Left ventricle myocardium inferior (tissue), 1 donor: ENCODE data around the gene ANKFN1. TPM values are rescaled to one million over a fixed set of nuclear protein-coding genes. Genes with fewer than 3 reads are reported as not detected.
"Not testable (repeated sequence)": the region's sequence is repeated elsewhere in the genome, so short reads cannot be mapped to it uniquely, and the experiment has no call there.

ENCODE experiments used
- DNase-seq: peaks from one replicate; pipeline ENCODE4 v3.0.0-alpha.2; 2020
- H3K27ac ChIP-seq: fragments of 200-600 bp; replicated peaks from 2 replicates; pipeline ENCODE4 v1.8.0; 2021
- H3K27me3 ChIP-seq: fragments of 200-600 bp; 2 replicates; pipeline ENCODE4 v1.8.0; 2021; ENCODE audit warnings: low read depth
- H3K36me3 ChIP-seq: fragments of 200-600 bp; 2 replicates; pipeline ENCODE4 v1.8.0; 2021
- H3K4me1 ChIP-seq: fragments of 200-600 bp; 2 replicates; pipeline ENCODE4 v1.8.0; 2021
- H3K4me3 ChIP-seq: fragments of 200-600 bp; 2 replicates; pipeline ENCODE4 v1.8.0; 2021; ENCODE audit warnings: mild to moderate bottlenecking, moderate library complexity
- H3K9me3 ChIP-seq: fragments of 200-600 bp; replicated peaks from 2 replicates; pipeline ENCODE4 v1.8.0; 2021
- intact Hi-C: fragments of 100-400 bp; cut with micrococcal nuclease; formaldehyde crosslinking; loops from one replicate; pipeline ENCODE4 v1.11.0; 2022
- total RNA-seq: library from RNA; stranded (reverse); fragmentation: NEBNext Ultra II Directional; extraction: Animal tissue kit (Norgen Biotek cat#: 25700); gene quantifications from one replicate; pipeline ENCODE4 v1.2.1, GENCODE V29; 2021
- TF ChIP-seq, protein P1 (sequence below): fragments of 200-600 bp; IDR thresholded peaks from 2 replicates; pipeline ENCODE4 v1.8.0; 2021; ENCODE audit warnings: antibody characterized with exemption, mild to moderate bottlenecking, borderline replicate concordance
- donor health status: DM: no; HTN: yes; CAD: no; lungs with severe emphysema.

ANKFN1 gene
- total RNA-seq, 1 donor from 2014 or later = not detected

- H3K4me1 ChIP-seq = no peaks in the 10 kb centered on the region
- H3K36me3 ChIP-seq = no peaks in the 10 kb centered on the region
- peaks cover 16% of the 10 kb centered on the region for H3K9me3 ChIP-seq
- intact Hi-C loops = no loop called here
- no peak overlapping the region for H3K27ac ChIP-seq
- no peak for DNase-seq
- H3K27me3 ChIP-seq = no peaks in the 10 kb centered on the region
- H3K4me3 ChIP-seq = no peak overlapping the region
- TF ChIP-seq, protein P1, sequence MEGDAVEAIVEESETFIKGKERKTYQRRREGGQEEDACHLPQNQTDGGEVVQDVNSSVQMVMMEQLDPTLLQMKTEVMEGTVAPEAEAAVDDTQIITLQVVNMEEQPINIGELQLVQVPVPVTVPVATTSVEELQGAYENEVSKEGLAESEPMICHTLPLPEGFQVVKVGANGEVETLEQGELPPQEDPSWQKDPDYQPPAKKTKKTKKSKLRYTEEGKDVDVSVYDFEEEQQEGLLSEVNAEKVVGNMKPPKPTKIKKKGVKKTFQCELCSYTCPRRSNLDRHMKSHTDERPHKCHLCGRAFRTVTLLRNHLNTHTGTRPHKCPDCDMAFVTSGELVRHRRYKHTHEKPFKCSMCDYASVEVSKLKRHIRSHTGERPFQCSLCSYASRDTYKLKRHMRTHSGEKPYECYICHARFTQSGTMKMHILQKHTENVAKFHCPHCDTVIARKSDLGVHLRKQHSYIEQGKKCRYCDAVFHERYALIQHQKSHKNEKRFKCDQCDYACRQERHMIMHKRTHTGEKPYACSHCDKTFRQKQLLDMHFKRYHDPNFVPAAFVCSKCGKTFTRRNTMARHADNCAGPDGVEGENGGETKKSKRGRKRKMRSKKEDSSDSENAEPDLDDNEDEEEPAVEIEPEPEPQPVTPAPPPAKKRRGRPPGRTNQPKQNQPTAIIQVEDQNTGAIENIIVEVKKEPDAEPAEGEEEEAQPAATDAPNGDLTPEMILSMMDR = no peak
These were observed 253.8 kb downstream of the ANKFN1 start for GRCh38 chr17:56407086-56407485.

DNA sequence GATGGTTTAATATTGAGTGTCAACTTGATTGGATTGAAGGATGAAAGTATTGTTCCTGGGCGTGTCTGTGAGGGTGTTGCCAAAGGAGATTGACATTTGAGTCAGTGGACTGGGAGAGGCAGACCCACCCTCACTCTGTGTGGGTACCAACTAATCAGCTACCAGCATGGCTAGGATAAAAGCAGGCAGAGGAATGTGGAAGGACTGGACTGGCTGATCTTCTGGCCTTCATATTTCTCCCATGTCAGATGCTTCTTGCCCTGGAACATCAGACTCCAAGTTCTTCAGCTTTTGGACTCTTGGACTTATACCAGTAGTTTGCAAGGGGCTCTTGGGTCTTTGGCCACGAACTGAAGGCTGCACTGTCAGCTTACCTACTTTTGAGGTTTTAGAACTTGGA lies 259.1 kb downstream of the ANKFN1 start:
- H3K27ac ChIP-seq, DNase-seq, H3K4me3 ChIP-seq, H3K27me3 ChIP-seq, intact Hi-C loops, H3K4me1 ChIP-seq, H3K36me3 ChIP-seq: not testable (repeated sequence)
- peaks cover 43% of the 10 kb centered on the region for H3K9me3 ChIP-seq

DNA sequence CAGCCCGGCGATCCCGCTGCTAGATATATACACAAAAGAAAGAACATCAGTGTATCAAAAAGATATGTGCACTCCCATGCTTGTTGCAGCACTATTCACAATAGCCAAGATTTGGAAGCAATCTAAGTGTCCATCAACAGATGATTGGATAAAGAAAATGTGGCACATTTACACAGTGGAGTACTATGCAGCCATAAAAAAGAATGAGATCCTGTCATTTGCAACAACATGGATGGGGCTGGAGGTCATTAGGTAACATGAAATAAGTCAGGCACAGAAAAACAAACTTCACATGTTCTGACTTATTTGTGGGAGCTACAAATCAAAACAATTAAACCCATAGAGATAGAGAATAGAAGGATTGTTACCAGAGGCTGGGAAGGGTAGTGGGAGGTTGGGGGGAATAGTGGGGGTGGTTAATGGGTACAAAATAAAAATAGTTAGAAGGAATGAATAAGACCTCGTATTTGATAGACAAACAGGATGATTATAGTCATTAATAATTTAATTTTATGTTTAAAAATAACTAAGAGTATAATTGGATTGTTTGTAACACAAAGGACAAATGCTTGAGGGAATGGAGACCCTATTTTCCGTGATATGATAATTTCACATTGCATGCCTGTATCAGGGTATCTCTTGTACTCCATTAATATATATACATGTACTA lies 263.5 kb downstream of the ANKFN1 start:
- TF ChIP-seq, protein P1 = no peak
- Histone ChIP-seq H3K4me3 (no peak overlapping the region), H3K27me3 (no peaks in the 10 kb centered on the region), H3K9me3 (peaks cover 27% of the 10 kb centered on the region), H3K36me3 (no peaks in the 10 kb centered on the region), H3K4me1 (no peaks in the 10 kb centered on the region), H3K27ac (no peak overlapping the region)
- intact Hi-C loops = no loop called here
- no peak for DNase-seq

- Histone ChIP-seq H3K27ac (no peak overlapping the region), H3K27me3 (peaks cover 23% of the 10 kb centered on the region), H3K4me1 (no peaks in the 10 kb centered on the region), H3K4me3 (no peak overlapping the region), H3K9me3 (no peaks in the 10 kb centered on the region), H3K36me3 (no peaks in the 10 kb centered on the region)
- TF ChIP-seq, protein P1 = no peak
- intact Hi-C loops = no loop called here
- no peak for DNase-seq
These were observed 270.7 kb downstream of the ANKFN1 start for GRCh38 chr17:56424005-56424404.

DNA sequence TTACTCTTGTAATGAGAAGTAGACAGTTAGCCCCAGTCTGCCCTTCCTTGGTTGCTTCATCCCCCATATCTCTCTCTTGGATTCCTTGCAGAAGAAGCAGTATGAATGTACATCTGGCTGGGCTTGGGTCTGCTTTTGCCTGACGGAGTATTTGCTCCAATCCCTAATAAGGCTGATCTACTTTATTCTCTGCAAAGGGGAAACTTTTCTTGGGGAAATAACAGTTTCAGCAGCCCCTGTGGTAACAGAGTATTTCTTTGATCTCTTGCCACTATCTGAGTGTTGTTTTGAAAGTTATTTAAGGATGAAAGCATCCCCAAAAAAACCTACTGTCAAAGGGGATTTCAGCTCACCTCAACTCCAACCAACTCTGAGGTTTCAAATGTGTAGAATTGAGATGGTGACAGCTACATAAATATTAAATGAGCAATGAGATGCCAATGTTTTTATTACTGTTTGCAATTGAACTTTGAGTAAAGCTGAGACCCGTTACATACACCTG lies 271.3 kb downstream of the ANKFN1 start:
- DNase-seq = no peak
- no peaks in the 10 kb centered on the region for H3K36me3 ChIP-seq
- peaks cover 23% of the 10 kb centered on the region for H3K27me3 ChIP-seq
- H3K9me3 ChIP-seq = no peaks in the 10 kb centered on the region
- H3K4me1 ChIP-seq = no peaks in the 10 kb centered on the region
- H3K27ac ChIP-seq = no peak overlapping the region
- no peak overlapping the region for H3K4me3 ChIP-seq
- intact Hi-C loops = no loop called here
- TF ChIP-seq, protein P1 = no peak

DNA sequence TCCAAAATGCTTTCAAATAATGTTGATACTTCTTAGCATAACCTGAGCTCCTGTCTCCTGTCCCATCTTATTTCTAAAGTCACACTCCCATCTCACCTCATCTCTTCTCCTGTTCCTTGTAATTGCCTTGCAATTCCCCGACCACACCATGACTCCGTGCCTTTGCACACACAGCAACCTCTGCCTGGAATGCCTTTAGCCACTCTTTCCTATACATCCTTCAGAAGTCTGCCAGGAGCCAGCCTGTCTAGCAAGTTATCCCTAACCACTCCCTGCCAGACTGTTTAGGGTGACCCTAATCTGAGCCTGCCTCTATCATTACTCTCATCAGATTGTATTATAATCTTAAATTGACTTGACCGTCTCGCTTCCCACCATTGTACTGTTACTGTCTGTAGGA lies 272.2 kb downstream of the ANKFN1 start:
- TF ChIP-seq, protein P1 = no peak
- Histone ChIP-seq H3K4me3 (no peak overlapping the region), H3K4me1 (no peaks in the 10 kb centered on the region), H3K27ac (no peak overlapping the region), H3K9me3 (no peaks in the 10 kb centered on the region), H3K27me3 (peaks cover 23% of the 10 kb centered on the region), H3K36me3 (no peaks in the 10 kb centered on the region)
- intact Hi-C loops = no loop called here
- no peak for DNase-seq
